Gastroesophageal sphincter (tissue), 3 donors: ENCODE data around the gene GADD45B.

Source experiments
- EP300 ChIP-seq: sonication (generic); formaldehyde crosslinking; IDR thresholded peaks from one replicate; pipeline ENCODE4 v1.6.1; 2017; ENCODE audit warnings: antibody characterized with exemption, mild to moderate bottlenecking
- POLR2A ChIP-seq, 2 donors: fragments of 450-650 bp; IDR thresholded peaks; one replicate each; pipeline ENCODE4 v1.6.1; 2017; ENCODE audit warnings: antibody characterized with exemption in 2 of 2, mild to moderate bottlenecking in 2 of 2, moderate library complexity in 1 of 2
- TF ChIP-seq, protein P1 (sequence below), 4 experiments: fragments of 200-600 bp in 2 of 4; fragments of 450-650 bp in 2 of 4; sonication (generic) in 1 of 4; IDR thresholded peaks; one replicate each; pipeline ENCODE4 v1.5.1; 2017 to 2019; ENCODE audit warnings: antibody characterized with exemption in 4 of 4, mild to moderate bottlenecking in 2 of 4, moderate library complexity in 2 of 4

DNA sequence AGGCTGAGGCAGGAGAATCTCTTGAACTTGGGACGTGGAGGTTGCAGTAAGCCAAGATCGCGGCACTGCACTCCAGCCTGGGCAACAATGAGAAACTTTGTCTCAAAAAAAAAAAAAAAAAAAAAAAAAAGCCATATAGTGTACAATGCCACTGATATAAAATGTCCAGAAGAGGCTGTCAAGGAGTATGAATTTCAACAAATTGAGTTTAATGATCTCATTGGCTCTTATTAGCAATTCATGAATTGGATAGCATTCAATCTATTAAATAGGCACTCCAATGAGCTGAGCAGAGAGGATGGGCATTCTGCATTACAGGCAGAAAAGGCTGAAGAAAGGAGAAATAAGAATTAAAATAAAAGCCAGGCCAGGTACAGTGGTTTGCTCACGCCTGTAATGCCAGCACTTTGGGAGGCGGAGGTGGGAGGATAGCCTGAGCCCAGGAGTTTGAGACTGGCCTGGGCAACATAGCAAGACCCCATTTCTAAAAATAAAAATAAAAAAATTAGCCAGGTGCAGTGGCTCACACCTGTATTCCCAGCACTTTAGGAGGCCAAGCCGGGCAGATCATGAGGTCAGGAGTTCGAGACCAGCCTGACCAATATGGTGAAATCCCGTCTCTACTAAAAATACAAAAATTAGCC is 18.4 kb upstream of the GADD45B start:
- TF ChIP-seq, protein P1, sequence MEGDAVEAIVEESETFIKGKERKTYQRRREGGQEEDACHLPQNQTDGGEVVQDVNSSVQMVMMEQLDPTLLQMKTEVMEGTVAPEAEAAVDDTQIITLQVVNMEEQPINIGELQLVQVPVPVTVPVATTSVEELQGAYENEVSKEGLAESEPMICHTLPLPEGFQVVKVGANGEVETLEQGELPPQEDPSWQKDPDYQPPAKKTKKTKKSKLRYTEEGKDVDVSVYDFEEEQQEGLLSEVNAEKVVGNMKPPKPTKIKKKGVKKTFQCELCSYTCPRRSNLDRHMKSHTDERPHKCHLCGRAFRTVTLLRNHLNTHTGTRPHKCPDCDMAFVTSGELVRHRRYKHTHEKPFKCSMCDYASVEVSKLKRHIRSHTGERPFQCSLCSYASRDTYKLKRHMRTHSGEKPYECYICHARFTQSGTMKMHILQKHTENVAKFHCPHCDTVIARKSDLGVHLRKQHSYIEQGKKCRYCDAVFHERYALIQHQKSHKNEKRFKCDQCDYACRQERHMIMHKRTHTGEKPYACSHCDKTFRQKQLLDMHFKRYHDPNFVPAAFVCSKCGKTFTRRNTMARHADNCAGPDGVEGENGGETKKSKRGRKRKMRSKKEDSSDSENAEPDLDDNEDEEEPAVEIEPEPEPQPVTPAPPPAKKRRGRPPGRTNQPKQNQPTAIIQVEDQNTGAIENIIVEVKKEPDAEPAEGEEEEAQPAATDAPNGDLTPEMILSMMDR (IDR thresholded peaks at IDR 0.05): no peak
- TF ChIP-seq EP300 (no peak), POLR2A (IDR thresholded peaks at IDR 0.05) (no peak)
